Fibroblast of peridontal ligament (primary cell): ENCODE measurements around the gene HSF4.

ENCODE experiments used
- DNase-seq: peaks from one replicate; pipeline ENCODE4 v3.0.0-alpha.2; 2010; ENCODE audit errors: extremely low read depth

The HSF4 gene

GRCh38 chr16:67184995-67185650 lies 20.6 kb downstream of the HSF4 start:
- peak; percentile 92 for DNase-seq

GRCh38 chr16:67185651-67186134 lies 21.1 kb downstream of the HSF4 start:
- DNase-seq: no peak

- DNase-seq: peak; percentile 48
Measured at GRCh38 chr16:67186550-67186950, 22.0 kb downstream of the HSF4 start.

GRCh38 chr16:67187175-67187890 lies 22.8 kb downstream of the HSF4 start:
- no peak for DNase-seq

- DNase-seq: no peak
Measured at GRCh38 chr16:67188323-67188722, 23.8 kb downstream of the HSF4 start.

- DNase-seq: no peak
Measured at GRCh38 chr16:67188798-67189197, 24.3 kb downstream of the HSF4 start.

- DNase-seq: no peak
Measured at GRCh38 chr16:67190041-67190440, 25.5 kb downstream of the HSF4 start, which contains the start of gene EXOC3L1. TSS of gene EXOC3L1 (minus strand) at chr16:67190136. CDS start at chr16:67189676, 460 bp downstream.

GRCh38 chr16:67190448-67191399 lies 26.2 kb downstream of the HSF4 start:
- peak; percentile 30 for DNase-seq

- no peak for DNase-seq
Measured at GRCh38 chr16:67191411-67191994, 27.0 kb downstream of the HSF4 start.

- peak; percentile 90 for DNase-seq
Measured at GRCh38 chr16:67191995-67192681, 27.6 kb downstream of the HSF4 start, which contains the start of gene E2F4. TSS of gene E2F4 (plus strand) at chr16:67192155. CDS start at chr16:67192228, 73 bp downstream.

- DNase-seq: no peak
Measured at GRCh38 chr16:67192781-67193361, 28.3 kb downstream of the HSF4 start.

GRCh38 chr16:67193536-67193935 lies 29.0 kb downstream of the HSF4 start:
- no peak for DNase-seq

GRCh38 chr16:67194260-67194659 lies 29.7 kb downstream of the HSF4 start:
- no peak for DNase-seq

GRCh38 chr16:67195676-67196075 lies 31.1 kb downstream of the HSF4 start:
- no peak for DNase-seq

- no peak for DNase-seq
Measured at GRCh38 chr16:67196881-67197280, 32.3 kb downstream of the HSF4 start.

- DNase-seq: no peak
Measured at GRCh38 chr16:67197704-67198103, 33.2 kb downstream of the HSF4 start.

- peak; percentile 47 for DNase-seq
Measured at GRCh38 chr16:67198238-67198734, 33.7 kb downstream of the HSF4 start.

- DNase-seq: no peak
Measured at GRCh38 chr16:67199011-67199807, 34.7 kb downstream of the HSF4 start, which contains the start of gene ELMO3. TSS of gene ELMO3 (plus strand) at chr16:67199131. CDS start at chr16:67199327, 196 bp downstream.

GRCh38 chr16:67199808-67200198 lies 35.3 kb downstream of the HSF4 start:
- DNase-seq: no peak
